ENCODE data around the gene NLRC5.
"Not testable (repeated sequence)": the region's sequence is repeated elsewhere in the genome, so short reads cannot be mapped to it uniquely, and the experiment has no call there.

The NLRC5 gene

DNA sequence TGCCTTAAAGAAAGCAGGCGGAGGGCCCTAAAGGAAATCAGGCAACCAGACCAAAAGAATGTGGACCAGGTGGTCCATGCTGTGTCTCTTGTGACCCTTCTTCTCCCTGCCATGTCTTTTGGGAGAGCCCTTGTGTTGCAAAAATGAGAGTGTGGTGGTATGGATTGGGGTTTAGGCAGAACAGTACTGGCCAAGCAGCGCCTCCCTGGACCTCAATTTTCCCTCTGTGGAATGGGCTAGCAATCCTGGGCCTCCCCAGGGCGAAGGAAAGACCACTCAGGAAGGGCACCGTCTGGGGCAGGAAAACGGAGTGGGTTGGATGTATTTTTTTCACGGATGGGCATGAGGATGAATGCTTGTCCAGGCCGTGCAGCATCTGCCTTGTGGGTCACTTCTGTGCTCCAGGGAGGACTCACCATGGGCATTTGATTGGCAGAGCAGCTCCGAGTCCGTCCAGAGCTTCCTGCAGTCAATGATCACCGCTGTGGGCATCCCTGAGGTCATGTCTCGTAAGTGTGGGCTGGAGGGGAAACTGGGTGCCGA, 7.6 kb upstream of the NLRC5 start:
- DNase-seq (ENCODE audit: low read depth), result no peak

DNA sequence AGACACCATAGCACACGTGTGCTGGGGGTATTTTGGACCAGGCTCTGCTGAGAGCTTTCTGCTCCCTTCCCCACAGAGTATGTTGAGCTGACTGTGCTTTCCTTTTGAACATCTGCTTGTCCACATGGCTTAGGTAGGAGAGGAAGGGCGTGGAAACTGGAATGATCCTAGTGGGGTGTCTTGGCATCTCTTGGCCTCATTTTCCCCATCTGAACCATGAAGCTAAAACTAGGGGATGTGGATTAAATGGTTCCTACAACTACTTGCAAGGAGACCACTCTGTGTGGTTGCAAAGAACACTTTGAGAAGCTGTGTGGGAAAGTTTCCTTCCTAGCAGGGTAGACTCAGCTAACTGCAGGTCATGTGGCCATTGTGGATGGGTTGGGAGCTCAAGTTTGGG, 6.7 kb upstream of the NLRC5 start:
- DNase-seq (ENCODE audit: low read depth), result no peak

DNA sequence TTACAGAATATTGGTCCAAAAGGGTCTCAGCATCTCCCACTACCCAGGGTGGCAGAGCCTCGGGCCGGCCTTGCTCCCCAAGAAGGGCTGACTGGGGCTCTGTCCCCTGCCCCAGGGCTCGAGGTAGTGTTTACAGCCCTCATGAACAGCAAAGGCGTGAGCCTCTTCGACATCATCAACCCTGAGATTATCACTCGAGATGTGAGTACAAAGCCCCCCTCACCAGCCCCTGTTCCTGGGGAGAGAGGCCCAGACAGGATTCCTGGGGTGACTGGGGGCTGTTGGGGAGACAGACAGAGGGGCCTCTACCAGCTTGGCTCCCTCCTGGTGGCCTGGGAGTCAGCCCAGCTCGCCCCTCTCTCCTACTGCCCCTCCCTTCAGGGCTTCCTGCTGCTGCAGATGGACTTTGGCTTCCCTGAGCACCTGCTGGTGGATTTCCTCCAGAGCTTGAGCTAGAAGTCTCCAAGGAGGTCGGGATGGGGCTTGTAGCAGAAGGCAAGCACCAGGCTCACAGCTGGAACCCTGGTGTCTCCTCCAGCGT, 6.1 kb upstream of the NLRC5 start:
- no peak for DNase-seq (ENCODE audit: low read depth)

DNA sequence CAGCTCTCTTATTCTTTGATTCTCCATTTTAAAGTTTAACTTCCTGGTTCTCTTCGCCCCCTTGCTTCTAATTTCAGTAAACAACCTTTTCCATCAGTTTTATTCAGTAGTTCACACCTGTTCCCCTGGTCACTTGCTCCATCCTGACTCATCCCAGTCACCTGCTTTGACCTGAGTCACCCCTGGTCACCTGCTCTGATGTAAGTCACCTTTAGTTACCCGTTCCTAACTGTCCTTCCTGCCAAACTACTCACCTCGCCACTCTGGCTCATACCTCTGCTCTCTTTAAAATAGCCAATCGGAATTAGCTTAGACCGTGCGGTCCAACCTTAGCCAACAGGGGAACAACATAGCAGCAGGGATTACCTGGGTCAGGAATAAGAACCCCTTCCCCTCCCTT, 4.7 kb upstream of the NLRC5 start:
- no peak for DNase-seq (ENCODE audit: low read depth)

DNA sequence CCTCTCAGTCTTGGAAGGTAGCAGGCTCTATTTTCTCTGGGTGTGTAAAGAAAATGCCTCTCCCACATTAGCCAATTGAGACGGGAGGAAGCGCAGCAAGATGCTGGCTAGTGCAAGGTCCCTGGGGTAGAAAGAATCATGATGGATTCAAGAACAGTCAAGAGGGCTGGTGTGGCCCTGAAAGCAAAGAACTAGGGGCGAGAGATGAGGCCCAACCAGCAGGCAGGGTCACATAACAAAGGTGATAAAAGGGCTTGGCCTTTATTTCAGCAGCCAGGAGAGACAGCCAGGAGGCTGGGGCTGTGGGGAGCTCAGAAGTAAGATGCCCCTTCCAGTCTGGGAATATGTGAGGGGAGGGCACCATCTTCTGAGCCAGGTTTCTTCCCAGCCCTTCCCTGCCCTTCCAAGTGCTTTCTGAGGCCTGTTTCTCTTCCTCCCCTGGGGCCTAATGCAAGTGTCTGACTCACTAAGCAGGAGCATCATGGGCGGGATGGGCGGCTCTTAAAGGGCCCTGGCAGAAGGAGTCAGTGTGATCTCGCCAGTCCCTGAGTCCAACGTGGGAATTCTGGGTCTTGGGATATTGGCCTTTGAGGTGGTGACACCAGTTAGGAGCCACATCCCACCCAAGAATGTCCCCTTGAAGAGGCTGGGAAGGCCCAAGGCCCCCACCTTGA, 3.9 kb upstream of the NLRC5 start:
- no peak for DNase-seq (ENCODE audit: low read depth)

DNA sequence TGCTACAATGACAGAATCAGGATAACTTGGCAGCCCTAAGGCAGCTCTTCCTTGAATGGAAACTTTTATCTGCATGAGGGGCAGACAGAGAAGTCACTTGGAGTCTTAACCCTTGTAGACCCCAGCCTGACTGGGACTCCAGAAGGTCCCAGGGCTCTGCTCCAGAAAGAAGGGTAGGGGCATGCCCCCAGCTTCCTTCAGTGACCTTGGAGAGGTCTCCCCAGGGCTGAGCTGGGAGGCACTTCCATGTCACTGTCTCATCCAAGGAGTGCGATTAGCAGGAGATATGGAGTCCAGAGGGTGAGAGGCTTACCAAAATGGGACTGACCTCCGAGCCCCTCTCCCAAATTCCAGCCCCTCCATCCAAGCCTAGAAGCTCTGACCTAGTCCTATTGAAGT, 3.4 kb upstream of the NLRC5 start:
- no peak for DNase-seq (ENCODE audit: low read depth)

DNA sequence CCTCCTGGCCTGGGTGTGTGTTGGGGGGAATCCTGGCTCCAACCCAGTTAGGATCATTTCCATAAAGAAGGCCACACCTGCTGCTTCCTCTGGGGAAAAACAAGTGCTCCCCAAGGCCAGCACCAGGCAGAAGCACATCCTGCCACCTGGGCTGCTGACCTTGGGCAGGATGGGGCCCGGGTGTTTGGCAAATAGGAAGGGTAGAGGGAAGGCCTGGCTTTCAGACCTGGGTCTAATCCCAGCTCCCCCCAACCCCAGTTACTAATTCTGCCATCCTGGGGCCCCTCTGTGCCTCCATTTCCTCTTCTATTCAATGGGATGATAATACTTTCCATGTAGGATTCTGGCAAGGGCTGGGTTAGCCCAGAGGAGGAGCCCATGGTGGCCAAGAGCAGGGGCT, 3.0 kb upstream of the NLRC5 start:
- DNase-seq (ENCODE audit: low read depth), result no peak

DNA sequence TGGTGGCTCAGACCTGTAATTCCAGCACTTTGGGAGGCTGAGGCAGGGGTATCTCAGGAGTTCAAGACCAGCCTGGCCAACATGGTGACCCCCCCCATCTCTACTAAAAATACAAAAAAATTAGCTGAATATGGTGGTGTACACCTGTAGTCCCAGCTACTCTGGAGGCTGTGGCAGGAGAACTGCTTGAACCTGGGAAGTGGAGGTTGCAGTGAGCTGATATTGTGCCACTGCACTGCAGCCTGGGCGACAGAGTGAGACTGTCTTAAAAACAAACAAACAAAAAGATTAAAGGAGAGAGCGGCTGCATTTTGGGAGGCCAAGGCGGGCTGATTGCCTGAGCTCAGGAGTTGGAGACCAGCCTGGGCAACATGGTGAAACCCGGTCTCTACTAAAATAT, 2.4 kb upstream of the NLRC5 start:
- not testable (repeated sequence) for DNase-seq (ENCODE audit: low read depth)

DNA sequence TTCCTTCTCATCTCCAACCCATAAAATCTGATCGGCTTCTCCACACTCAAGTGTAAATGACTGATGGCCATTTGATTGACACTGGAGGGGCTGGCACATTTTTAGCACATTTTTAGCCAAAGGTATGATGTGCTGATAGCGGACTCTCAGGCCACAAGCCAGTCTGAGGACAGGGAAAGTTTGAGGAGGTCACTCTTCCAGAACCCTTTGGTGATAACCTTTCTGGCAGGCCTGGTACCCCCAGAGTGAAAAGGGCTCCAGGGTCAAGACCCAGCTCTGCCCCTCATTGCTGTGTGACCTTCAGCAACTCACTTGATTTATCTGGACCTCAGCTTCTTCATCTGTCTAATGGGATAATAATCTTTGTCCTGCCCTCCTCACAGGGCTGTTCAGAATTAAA, 1.7 kb upstream of the NLRC5 start:
- no peak for DNase-seq (ENCODE audit: low read depth)

DNA sequence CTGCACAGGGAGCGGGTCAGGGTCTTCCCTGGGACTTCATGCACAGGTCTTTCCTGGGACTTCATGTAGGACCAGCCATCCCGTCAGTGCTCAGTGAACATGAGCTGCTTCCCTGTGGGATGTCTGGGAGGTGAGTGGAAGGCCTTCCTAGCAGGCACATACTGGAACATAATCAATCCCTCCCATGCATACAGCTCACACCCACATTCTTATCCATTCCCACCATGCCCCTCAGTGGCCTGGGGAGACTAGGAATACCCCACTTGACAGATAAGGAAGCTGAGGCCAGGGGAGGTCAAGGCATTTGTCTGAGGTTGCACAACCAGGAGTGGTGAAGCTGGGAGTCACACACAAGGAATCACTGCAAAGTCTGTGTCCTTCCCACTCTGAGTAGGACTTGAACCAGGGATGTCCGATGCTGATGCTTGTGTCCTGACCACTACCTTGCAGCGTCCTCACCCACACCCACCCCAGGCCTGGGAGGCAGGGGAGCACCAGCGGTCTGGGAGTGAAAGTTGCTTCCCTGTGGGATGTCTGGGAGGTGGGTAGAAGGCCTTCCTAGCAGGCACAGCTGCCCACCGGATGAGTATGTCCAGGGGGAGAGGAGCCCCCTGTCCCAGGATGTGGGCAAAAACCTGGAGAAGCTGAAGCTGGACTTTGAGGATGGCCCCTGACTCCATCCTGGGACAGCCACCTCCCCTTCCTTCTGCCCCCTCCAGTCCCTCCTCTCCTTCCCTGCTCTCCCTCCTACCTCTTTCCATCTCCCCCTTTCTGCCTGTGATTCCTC, 1.0 kb upstream of the NLRC5 start:
- DNase-seq (ENCODE audit: low read depth), result no peak

DNA sequence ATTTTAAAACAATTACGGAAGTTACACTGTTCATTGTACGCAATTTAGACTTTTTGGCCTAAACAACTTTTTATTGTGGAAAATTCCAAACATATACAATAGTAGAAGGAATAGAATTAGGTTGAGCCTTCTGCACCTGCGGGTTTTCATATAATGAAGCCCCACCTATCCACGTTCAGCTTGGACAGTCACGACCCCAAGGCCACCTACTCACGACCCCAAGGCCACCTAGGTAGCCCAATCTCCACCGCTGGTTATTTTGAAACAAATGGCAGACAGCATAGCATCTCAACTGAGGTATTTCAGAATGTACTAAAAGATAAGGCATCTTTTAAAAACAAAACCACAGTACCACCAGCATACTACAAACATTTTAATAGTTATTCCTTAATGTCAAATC, 631 bp downstream of the NLRC5 start:
- no peak for DNase-seq (ENCODE audit: low read depth)

DNA sequence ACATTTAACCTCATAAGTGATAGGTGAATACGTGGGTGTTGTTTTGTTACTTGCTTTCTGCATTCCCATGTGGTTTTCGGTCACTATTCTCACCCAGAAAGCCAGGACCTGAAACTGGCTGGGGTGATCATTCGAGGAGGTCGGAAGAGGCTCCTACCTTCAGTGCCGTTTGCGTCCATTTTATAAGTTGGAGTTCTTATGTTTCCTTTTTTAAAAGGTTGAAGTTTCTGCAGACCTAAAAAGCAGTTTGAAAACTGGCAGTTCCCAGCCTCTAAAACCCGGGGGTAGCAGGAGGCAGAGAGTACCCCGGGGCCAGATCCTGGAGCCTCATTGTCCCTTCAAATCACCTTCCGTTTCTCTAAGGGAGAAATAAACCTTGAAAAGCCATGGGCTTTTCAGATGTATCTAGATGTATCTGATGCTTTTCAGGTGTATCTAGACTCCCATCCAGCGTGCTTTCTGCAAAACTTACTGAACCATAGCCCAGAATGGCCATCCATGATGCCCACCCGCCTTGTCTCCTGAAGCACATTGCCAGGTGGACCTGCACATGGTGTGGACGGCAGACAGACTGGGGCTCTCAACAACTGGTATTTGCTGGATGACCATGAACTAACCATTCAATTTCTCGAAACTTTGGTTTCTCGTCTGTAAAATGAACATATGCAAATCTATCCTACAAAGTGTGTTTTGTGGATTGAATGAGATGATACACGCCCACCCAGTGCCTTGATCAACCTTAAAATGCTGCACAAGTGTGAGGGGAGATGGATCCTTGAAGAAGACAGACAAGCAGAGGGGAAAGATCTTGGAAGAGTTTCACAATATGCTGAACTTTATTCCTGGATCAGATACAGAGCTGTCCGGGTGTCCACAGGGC, 1.3 kb downstream of the NLRC5 start:
- no peak for DNase-seq (ENCODE audit: low read depth)

DNA sequence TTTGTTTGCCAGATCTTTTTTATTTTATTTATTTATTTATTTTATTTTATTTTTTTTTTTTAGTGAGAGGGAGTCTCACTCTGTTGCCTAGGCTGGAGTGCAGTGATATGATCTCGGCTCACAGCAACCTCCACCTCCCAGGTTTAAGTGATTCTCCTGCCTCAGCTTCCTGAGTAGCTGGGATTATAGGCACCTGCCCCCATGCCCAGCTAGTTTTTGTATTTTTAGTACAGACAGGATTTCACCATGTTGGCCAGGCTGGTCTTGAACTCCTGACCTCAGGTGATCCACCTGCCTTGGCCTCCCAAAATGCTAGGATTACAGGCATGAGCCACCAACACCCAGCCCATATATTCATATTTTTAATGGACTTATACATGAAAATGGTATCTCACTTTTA, 3.1 kb downstream of the NLRC5 start:
- DNase-seq (ENCODE audit: low read depth), result not testable (repeated sequence)

DNA sequence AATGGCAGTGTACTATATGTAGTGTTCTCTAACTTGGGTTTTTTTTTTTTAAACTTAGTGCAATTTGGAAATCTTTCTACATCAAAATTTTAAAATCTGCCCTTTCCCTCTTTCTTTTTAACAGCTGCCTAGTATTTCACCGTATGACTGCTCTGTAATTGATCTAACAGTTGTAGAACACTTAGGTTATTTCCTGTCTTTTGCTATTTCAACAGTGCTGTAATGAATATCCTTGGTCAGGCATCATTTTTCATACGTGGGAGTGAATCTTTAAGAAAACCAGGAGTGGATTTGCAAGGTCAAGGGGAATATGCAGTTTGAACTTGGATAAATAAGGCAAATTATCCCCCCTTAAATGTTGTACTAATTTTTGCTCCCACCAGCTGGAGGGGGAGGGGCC, 3.8 kb downstream of the NLRC5 start:
- no peak for DNase-seq (ENCODE audit: low read depth)

DNA sequence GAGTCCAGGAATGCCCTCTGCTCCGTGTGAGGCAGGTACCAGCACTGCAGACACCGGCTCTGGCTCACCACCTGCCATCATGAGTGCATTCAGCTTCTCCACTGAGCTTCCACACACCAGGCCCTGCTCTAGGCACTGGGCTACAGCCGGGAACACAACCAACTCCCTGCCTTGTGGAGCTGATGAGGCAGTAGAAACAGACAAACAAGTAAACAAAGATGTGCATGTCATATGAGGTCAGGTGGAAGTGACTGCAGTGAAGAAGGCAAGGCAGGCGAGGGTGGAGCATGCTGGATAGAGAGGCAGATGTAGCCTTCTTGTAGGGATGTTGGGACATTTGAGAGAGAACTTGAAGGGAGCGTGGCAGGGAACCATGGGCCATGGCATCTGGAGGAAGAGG, 5.0 kb downstream of the NLRC5 start:
- no peak for DNase-seq (ENCODE audit: low read depth)

DNA sequence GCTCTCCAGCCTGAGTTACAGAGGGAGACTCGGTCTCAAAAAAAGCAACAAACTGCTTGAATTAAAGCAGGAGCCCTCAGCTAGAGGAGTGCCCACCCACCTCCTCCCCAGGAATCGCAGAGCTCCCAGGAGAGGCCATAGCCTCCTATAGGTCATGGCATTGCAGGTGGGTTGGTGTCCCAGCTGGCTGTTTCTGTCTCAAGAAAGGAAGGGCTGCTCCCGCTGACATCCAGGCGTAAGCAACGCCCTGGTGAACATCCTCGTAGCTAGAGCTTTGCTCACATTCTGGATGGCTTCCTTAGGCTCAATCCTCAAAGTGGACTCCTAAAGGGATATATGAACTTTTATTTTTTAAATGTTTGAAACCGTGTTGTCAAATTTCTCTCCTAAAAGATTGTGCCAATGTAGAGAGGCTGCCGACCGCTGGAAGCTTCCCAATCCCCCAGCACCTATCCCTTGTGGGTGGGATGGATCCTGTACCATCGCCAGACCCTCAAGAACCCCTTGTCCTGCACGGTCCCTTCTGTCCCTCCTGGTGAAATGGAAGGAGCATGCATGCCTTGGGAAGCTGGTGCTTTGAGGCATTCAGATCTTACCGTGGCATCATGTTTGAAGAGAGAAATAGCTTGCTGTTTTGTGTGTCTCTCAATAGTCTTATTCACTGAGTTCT, 5.9 kb downstream of the NLRC5 start:
- DNase-seq (ENCODE audit: low read depth), result no peak

DNA sequence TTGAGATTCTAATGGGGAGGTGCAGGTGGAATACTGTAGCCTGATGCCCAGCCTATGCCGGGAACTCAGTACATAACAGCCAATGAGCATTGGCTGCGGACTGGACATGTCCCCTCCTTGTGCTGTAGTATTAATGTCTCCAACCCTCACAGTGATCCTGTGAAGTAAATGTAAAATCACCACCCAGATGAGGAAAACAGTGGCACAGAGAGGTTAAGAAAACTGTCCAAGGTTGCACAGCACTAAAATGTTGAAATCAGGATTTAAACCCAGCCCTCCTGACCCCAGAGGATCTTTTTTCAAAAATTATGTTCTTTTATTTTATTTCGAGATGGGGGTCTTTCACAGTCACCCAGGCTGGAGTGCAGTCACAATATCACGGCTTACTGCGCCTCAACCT, 7.9 kb downstream of the NLRC5 start:
- DNase-seq (ENCODE audit: low read depth), result no peak

DNA sequence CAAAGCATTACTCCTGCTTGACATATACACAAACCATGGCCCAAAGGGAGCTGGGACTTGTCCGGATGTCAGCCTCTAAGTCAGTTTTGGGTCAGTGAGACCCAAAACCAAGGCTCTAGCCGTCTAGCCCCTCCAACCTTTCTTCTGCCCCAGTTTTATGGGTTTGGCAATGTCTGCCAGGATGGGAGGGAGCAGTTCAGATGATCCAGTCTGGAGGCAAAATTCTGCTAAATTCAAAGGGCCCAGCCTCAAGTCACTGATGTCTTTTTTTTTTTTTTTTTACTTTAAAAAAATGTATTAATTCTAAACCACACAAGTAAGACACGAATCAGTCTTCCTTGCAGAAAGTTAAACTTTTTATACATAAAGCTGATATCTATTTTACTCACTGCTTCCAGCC, 8.6 kb downstream of the NLRC5 start:
- no peak for DNase-seq (ENCODE audit: low read depth)

DNA sequence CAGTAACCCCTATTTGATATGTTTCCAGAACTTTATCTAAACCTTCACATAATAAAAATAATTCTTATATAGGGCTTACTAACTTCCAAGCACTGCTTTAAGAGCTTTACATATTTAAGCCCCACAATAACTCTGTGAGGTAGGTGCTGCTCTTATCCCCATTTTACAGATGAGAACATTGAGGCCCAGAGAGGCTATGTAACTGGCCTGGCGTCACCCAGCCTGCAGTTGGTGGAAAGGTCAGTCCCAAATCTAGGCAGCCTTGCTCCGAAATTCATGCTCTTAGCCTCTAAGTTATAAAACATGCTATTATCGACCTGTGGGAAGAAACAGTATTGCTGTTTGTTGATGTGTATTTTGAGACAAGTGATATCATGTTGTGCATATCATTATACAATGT, 9.0 kb downstream of the NLRC5 start:
- no peak for DNase-seq (ENCODE audit: low read depth)

DNA sequence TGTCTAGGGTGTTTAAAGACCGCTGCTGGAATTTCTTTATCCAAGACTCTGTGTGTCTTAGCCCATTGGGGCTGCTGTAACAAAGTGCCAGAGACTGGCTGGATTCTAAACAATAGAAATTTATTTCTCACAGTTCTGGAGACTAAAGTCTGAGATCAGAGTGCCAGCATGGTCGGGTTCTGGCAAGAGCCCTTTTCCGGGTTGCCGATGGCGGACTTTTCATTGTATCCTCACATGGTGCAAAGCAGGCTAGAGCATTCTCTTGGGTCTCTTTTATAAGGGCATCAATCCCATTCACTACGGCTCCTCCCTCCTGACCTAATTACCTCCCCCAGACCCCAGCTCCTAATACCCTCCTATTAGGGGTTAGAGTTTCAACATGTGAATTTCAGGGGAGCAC, 9.5 kb downstream of the NLRC5 start:
- no peak for DNase-seq (ENCODE audit: low read depth)

DNA sequence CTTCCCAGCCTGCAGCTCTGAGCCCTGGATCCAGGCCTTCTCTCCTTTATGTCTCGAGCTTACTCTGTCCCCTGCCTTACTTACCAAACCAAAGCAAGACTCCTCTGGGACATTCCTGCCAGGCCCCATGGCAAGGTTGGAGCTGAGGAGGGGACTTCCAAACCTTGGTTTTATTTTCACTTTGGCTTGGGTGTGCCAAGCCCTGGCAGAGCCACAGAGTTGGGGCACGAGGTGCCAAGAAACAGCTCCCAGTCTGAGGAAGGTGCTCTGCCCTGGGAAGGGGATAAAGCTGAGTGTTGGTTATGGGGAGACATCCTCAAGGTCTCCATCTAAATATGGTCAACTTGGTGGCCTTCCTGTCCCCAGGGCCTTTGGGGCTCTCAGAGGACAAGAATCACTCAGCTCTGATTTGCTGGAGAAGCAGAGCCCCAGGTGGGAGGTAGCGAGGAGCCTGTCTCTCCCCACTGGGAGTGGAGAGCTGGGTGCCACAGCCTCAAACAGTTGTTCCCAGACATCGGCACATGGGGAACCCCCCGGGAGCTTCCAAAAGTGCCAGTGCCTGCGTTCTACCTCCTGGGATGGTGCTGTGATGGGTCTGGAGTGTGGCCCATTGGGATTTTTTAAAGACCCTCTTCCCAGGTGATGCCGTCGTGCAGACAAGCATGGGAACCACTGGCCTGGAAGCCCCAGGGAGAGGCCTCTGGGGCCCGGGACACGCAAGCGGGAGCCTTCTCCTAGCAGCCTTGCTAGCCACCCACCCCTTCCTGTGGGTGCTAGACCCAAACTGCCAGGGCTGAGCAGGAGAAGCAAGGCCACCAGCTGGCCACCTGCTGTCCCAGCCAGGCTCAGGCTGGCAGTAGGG, 10.3 kb downstream of the NLRC5 start:
- DNase-seq (ENCODE audit: low read depth), result no peak
